ENCODE results near the gene SETD3. TPM values are rescaled to one million over a fixed set of nuclear protein-coding genes. Genes with fewer than 3 reads are reported as not detected.

Gene SETD3
- total RNA-seq, 1 experiment from 2014 or later: 51.5 TPM

DNA sequence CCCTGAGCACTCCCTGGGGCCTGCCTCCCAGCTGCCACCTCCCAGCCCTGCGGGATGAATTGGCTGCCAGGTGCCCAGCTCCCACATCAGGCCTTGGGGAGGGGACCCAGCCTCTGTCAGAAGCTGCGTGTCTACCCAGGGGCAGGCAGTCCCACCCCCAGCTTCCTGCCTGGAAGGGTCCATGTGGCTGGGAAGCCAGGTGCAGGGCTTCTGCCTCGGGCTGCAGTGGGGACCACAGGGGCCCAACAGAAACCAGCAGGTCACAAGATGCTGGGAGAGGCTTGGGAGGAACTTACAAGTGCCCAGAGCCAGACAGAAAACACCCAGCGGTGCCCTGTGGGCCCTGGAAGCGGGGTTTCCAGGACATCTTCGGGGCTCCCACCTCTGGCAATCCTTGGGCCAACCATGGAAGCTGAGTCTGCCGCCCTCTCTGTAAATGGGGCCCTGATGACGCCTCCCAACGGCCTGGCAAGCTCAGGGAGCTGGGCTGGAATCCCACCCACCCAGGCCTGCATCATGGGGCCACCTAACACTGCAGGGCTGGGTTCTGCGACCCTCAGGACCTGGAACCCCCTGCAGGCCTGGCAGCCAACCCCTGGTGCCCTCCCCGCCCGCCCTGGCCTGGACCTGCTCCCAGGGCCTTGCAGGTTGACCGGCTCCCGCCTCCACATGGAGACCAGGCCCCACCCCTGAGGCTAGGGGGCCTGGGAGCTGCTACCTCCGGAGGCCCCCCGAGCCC is 37.2 kb upstream of the SETD3 start:
- H3K4me1 Mint-ChIP-seq (ENCODE audit: low read depth, unreplicated experiment): no peaks in the 10 kb centered on the region
- H3K4me3 Mint-ChIP-seq (ENCODE audit: low read depth, unreplicated experiment): no peak overlapping the region
- CTCF ChIA-PET: interaction anchor here (0.7 kb wide), 1 partner anchor 99 kb away, joined by 3 read pairs; no protein-coding TSS in a partner anchor
- TF ChIP-seq, protein P1, sequence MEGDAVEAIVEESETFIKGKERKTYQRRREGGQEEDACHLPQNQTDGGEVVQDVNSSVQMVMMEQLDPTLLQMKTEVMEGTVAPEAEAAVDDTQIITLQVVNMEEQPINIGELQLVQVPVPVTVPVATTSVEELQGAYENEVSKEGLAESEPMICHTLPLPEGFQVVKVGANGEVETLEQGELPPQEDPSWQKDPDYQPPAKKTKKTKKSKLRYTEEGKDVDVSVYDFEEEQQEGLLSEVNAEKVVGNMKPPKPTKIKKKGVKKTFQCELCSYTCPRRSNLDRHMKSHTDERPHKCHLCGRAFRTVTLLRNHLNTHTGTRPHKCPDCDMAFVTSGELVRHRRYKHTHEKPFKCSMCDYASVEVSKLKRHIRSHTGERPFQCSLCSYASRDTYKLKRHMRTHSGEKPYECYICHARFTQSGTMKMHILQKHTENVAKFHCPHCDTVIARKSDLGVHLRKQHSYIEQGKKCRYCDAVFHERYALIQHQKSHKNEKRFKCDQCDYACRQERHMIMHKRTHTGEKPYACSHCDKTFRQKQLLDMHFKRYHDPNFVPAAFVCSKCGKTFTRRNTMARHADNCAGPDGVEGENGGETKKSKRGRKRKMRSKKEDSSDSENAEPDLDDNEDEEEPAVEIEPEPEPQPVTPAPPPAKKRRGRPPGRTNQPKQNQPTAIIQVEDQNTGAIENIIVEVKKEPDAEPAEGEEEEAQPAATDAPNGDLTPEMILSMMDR (IDR thresholded peaks at IDR 0.05; ENCODE audit: unreplicated experiment): no peak
- H3K27ac Mint-ChIP-seq (ENCODE audit: unreplicated experiment): no peak overlapping the region
- H3K27me3 Mint-ChIP-seq (ENCODE audit: unreplicated experiment): no peaks in the 10 kb centered on the region
- H3K36me3 Mint-ChIP-seq (ENCODE audit: insufficient read depth, unreplicated experiment): peaks cover 12% of the 10 kb centered on the region
- no TSS peak for BruUV-seq (replicated peaks)
- no peaks in the 10 kb centered on the region for H3K9me3 Mint-ChIP-seq (ENCODE audit: low read depth, unreplicated experiment)
- intact Hi-C loops (cut with micrococcal nuclease; ENCODE audit: unreplicated experiment): loop anchor here (1.0 to 5.0 kb wide), 2 partner anchors 111 to 369 kb away; no protein-coding TSS in a partner anchor
- DNase-seq: no peak

DNA sequence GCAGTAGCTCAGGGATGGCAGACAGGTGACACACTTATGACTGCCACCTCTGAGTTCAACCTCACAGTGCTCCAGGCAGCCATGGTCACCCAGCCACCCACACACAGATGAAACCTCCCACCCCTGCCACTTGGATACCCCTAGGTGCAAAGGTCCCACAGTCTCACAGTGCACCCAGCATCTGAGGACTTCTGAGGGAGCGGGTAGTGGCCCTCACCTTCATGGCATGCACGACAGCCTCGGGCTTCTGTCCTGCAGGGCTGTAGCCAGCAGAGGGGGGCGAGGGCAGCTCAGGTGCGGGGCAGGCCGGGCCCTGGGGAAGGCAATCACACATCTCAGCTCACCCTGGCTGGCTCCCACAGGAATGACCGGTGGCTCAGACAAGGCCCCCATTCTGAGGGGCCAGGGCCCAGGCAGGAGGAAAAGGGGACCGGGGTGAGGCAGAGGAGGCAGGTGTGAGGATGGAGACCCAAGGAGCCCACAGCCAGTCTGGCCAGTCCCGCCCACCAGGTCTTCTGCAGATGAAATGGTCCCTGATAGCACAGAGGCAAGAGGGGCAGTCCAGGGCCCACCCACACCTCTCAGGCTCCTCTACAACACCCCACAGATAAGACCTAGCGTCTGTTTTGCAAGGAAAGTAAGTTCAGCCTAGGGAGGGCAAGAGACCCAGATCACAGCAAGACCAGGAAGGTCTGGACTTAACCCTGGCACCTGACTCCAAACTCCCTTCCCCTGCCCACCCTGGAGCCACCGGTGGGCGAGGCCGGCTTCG is 36.4 kb upstream of the SETD3 start:
- Mint-ChIP-seq H3K4me3 (ENCODE audit: low read depth, unreplicated experiment) (no peak overlapping the region), H3K27ac (ENCODE audit: unreplicated experiment) (no peak overlapping the region), H3K9me3 (ENCODE audit: low read depth, unreplicated experiment) (no peaks in the 10 kb centered on the region), H3K27me3 (ENCODE audit: unreplicated experiment) (no peaks in the 10 kb centered on the region), H3K36me3 (ENCODE audit: insufficient read depth, unreplicated experiment) (peaks cover 16% of the 10 kb centered on the region), H3K4me1 (ENCODE audit: low read depth, unreplicated experiment) (no peaks in the 10 kb centered on the region)
- CTCF ChIA-PET: no interaction called here
- no TSS peak for BruUV-seq (replicated peaks)
- intact Hi-C loops (cut with micrococcal nuclease; ENCODE audit: unreplicated experiment): loop anchor here (5.0 kb wide), 1 partner anchor 370 kb away; no protein-coding TSS in a partner anchor
- no peak for DNase-seq
- TF ChIP-seq, protein P1 (IDR thresholded peaks at IDR 0.05; ENCODE audit: unreplicated experiment): no peak

DNA sequence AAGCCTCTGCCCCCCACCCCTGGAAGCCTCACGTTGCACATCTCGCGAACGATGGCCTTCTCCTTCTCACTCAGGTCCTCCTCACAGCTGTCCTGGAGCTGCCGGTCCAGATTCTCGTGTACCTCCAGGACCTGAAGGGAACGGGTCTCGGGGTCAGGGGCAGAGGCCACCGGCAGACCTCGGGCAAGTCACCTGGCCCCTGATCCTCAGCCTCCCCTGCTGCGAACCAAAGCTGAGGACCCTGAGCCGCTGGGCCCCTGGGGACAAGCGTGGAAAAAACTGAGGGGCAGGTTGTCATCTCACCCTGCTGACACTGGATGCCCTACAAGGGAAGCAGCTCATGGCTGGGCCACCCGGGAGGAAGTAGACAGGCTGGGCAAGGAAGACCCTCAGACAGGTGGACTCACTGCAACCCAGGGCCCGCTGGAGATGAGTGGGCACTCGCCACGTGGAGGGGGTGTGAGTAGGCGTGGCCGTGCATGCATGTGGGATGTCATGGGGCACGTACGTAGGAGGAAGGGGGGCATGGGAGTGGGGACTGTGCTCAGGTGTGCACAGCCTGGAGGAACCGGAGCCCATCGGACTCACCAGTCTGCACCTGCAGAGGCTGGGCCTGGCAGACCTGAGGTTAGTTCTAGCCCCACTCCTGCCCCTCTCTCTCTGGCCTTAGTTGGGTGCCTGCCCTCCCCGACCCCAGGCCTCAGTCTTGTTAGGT is 35.7 kb upstream of the SETD3 start:
- Mint-ChIP-seq H3K4me3 (ENCODE audit: low read depth, unreplicated experiment) (no peak overlapping the region), H3K27me3 (ENCODE audit: unreplicated experiment) (no peaks in the 10 kb centered on the region), H3K9me3 (ENCODE audit: low read depth, unreplicated experiment) (no peaks in the 10 kb centered on the region), H3K4me1 (ENCODE audit: low read depth, unreplicated experiment) (no peaks in the 10 kb centered on the region), H3K36me3 (ENCODE audit: insufficient read depth, unreplicated experiment) (peaks cover 19% of the 10 kb centered on the region), H3K27ac (ENCODE audit: unreplicated experiment) (no peak overlapping the region)
- DNase-seq: no peak
- TF ChIP-seq, protein P1 (IDR thresholded peaks at IDR 0.05; ENCODE audit: unreplicated experiment): no peak
- intact Hi-C loops (cut with micrococcal nuclease; ENCODE audit: unreplicated experiment): loop anchor here (5.0 kb wide), 1 partner anchor 371 kb away; no protein-coding TSS in a partner anchor
- no TSS peak for BruUV-seq (replicated peaks)
- CTCF ChIA-PET: interaction anchor here (0.7 kb wide), 1 partner anchor 27 kb away, joined by 3 read pairs; no protein-coding TSS in a partner anchor
